ENCODE data around the gene YY1.

GRCh38 chr14:100191584-100192249 lies 47.2 kb upstream of the YY1 start:
- no peak for TF ChIP-seq POLR2A (IDR thresholded peaks at IDR 0.05; ENCODE audit: low read length)
- TF ChIP-seq GATA1 (IDR thresholded peaks at IDR 0.05; ENCODE audit: low read depth, low read length), result no peak
